Dendritic cell treated with granulocyte-macrophage colony-stimulating factor and Interleukin-4, amounts not matched to agents 40 ng/mL and 50 ng/mL, for 4 days (primary cell): ENCODE measurements around the gene ATRN.

Experiments
- H3K27ac Mint-ChIP-seq: one replicate; pipeline ENCODE4 v1.8.0; 2022; ENCODE audit warnings: mild to moderate bottlenecking, mixed read lengths
- H3K27me3 Mint-ChIP-seq: one replicate; pipeline ENCODE4 v1.8.0; 2022; ENCODE audit warnings: mild to moderate bottlenecking, mixed read lengths
- H3K36me3 Mint-ChIP-seq: one replicate; pipeline ENCODE4 v1.8.0; 2022; ENCODE audit warnings: low read depth, mixed read lengths
- H3K4me1 Mint-ChIP-seq: one replicate; pipeline ENCODE4 v1.8.0; 2022; ENCODE audit warnings: low read depth, mixed read lengths
- H3K4me3 Mint-ChIP-seq: one replicate; pipeline ENCODE4 v1.8.0; 2022; ENCODE audit warnings: mild to moderate bottlenecking, moderate library complexity, mixed read lengths
- H3K9me3 Mint-ChIP-seq: one replicate; pipeline ENCODE4 v1.8.0; 2022; ENCODE audit warnings: mixed read lengths
- intact Hi-C: fragments of 100-400 bp; cut with micrococcal nuclease; formaldehyde crosslinking; loops from one replicate; pipeline ENCODE4 v1.15.0; 2022

ATRN gene

DNA sequence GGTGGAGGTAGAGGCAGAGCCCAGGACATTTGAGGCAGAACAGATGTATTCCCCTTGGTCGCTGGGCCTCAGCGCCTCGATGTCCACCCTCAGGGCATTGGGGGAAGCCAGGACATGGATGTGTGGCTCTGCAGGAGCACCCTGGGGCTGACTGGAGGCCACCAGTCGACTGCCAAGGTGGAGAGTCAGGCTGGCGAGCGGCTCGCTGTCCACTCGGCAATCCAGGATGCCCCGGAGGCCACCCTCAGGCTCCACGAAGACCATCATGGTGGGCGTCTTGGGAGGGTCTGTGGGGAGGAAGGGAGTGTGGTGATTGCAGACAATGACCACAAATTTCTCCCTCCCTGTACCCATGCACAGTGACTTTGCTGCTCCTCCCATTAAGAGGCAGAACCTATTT, 219.2 kb downstream of the ATRN start:
- intact Hi-C loops = no loop called here
- no peak overlapping the region for H3K4me3 Mint-ChIP-seq
- no peak overlapping the region for H3K27ac Mint-ChIP-seq
- H3K36me3 Mint-ChIP-seq = peaks cover 76% of the 10 kb centered on the region
- H3K9me3 Mint-ChIP-seq = no peaks in the 10 kb centered on the region
- H3K27me3 Mint-ChIP-seq = peaks cover 22% of the 10 kb centered on the region
- peaks cover 18% of the 10 kb centered on the region for H3K4me1 Mint-ChIP-seq

DNA sequence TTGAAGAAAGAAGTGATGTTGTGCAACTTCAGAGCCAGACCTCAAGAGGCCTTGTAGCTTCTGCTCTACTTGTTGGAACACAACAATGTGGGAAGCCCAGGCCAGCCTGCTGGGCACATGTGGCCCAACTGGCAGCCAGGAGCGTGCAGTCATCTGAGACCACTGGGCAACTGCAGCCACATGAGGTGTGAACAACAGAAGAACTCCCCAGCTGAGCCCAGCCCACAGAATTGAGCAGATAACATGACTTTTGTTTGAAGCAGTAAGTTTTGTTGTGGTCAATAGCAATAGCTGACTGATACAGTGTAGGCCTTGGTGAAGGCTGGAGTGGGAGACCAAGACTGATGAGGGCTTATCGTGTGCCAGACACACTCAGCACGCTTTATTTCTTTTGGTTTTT, 219.6 kb downstream of the ATRN start:
- H3K27ac Mint-ChIP-seq = no peak overlapping the region
- intact Hi-C loops = no loop called here

DNA sequence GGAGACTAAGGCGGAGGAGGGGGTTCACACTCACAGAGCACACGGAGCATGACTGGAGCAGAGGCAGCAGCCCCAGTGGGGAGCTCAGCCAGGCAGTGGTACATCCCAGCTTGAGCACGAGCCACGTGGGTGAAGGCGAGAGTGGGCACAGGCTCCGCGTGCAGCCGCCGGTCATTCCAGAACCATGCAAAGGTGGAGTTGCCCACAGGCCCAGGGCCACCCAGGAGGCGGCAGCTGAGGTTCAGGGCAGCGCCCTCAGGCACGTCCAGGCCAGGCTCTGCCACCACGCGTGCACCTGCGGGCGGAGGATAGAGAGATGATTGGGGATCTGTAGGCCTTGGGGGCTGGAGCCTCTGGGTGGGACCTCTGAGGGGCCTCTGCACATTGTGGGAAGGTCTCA, 220.5 kb downstream of the ATRN start:
- Mint-ChIP-seq H3K4me3 (no peak overlapping the region), H3K4me1 (peaks cover 18% of the 10 kb centered on the region), H3K36me3 (peaks cover 89% of the 10 kb centered on the region), H3K27ac (no peak overlapping the region), H3K27me3 (peaks cover 11% of the 10 kb centered on the region), H3K9me3 (no peaks in the 10 kb centered on the region)
- intact Hi-C loops = no loop called here

More for the DNA sequence above, 219.6 kb downstream of the ATRN start:
- Mint-ChIP-seq H3K9me3 (no peaks in the 10 kb centered on the region), H3K27me3 (peaks cover 18% of the 10 kb centered on the region), H3K4me3 (no peak overlapping the region), H3K36me3 (peaks cover 80% of the 10 kb centered on the region), H3K4me1 (peaks cover 18% of the 10 kb centered on the region)

DNA sequence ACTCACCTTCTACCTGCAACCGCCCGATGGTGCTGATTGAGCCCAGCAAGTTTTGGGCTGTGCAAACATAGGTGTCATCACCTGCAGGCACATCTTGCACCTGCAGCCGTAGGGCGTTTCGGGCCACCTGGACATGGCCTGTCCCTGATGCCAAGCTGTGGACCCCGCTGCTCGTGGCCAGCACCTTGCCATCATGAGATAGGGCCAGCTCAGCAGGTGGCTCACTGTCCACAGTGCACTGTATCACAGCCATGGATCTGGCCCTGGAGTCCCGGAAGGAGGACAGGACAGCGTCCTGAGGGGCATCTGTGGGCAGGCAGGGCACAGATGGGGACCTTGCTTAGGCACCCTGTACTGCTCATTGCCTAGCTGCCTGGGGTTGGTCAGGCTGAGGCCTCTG, 221.1 kb downstream of the ATRN start:
- intact Hi-C loops = no loop called here
- H3K9me3 Mint-ChIP-seq = no peaks in the 10 kb centered on the region
- H3K27ac Mint-ChIP-seq = no peak overlapping the region
- H3K36me3 Mint-ChIP-seq = peaks cover 95% of the 10 kb centered on the region
- no peak overlapping the region for H3K4me3 Mint-ChIP-seq
- peaks cover 18% of the 10 kb centered on the region for H3K4me1 Mint-ChIP-seq
- peaks cover 6% of the 10 kb centered on the region for H3K27me3 Mint-ChIP-seq

DNA sequence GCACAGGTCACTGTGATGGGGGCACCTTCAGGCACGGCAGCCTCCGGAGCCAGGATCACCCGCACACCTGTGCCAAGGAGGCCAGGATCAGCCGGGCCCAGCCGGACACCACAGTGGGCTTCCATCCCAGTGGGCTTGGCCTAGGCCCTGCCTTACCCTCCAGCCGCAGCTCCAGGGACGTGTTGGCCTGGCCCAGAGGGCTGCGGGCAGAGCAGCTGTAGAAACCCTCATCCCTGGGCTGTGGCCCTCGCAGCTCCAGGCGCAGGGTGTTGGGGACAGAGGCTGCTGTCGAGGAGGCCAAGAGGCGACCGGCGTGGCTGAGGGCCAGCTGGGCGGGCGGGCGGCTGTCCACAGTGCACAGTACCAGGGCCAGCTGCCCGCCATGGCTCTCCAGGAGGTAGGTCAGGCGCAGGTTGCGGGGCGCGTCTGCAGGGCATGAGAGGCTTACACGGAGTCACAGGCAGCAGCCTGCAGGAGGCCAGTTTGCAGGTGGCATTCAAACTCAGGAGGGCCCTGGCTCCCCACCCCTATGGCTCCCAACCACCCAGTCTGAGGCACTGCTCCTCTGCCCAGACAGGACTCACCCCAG, 222.0 kb downstream of the ATRN start:
- peaks cover 2% of the 10 kb centered on the region for H3K27me3 Mint-ChIP-seq

DNA sequence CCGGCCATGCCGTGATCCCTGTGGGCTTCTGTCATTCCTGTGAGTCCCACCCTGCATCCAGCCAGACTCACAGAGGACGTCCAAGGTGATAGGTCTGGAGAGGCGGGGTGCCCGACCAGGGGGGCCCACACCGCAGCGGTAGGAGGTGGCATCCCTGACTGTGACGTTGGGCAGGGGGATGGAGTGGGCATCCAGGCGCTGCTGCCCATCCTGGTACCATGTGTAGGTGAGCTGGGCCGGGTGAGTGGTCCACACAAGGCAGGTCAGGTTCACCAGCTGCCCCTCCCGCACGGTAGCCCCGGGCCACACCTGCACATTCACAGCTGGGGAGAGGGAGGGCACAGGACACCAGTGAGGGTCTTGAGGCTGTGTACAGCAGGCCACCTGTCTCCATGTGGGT, 222.6 kb downstream of the ATRN start:
- H3K27ac Mint-ChIP-seq = no peak overlapping the region
- H3K27me3 Mint-ChIP-seq = peaks cover 1% of the 10 kb centered on the region
- H3K4me1 Mint-ChIP-seq = peaks cover 9% of the 10 kb centered on the region
- intact Hi-C loops = no loop called here
- no peaks in the 10 kb centered on the region for H3K9me3 Mint-ChIP-seq
- H3K36me3 Mint-ChIP-seq = peaks cover 100% of the 10 kb centered on the region
- H3K4me3 Mint-ChIP-seq = no peak overlapping the region

More for the DNA sequence above, 222.0 kb downstream of the ATRN start:
- peaks cover 100% of the 10 kb centered on the region for H3K36me3 Mint-ChIP-seq
- intact Hi-C loops = no loop called here
- H3K9me3 Mint-ChIP-seq = no peaks in the 10 kb centered on the region
- no peak overlapping the region for H3K4me3 Mint-ChIP-seq
- no peak overlapping the region for H3K27ac Mint-ChIP-seq
- peaks cover 15% of the 10 kb centered on the region for H3K4me1 Mint-ChIP-seq

DNA sequence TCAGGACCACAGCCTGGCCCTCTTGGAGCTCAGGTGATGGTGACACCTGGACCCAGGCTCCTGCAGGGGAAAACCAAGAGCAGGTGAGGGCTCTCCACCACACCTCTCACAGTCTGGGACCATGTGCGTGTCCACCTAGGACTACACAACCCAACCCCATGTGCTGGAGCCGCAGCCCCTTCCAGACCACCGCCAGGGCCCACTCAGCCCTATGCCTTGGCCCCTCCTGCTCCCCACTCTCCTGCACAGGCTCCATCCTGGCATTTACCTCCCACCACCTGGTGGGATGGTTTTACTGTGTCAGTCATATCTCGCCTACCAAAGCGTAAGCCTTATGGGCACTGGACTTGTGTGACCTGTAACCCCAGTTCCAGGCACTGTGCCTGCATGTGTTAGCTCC, 224.0 kb downstream of the ATRN start:
- Mint-ChIP-seq H3K27me3 (peaks cover 1% of the 10 kb centered on the region), H3K36me3 (peaks cover 100% of the 10 kb centered on the region), H3K9me3 (no peaks in the 10 kb centered on the region), H3K27ac (no peak overlapping the region), H3K4me3 (no peak overlapping the region), H3K4me1 (no peaks in the 10 kb centered on the region)
- intact Hi-C loops = no loop called here

DNA sequence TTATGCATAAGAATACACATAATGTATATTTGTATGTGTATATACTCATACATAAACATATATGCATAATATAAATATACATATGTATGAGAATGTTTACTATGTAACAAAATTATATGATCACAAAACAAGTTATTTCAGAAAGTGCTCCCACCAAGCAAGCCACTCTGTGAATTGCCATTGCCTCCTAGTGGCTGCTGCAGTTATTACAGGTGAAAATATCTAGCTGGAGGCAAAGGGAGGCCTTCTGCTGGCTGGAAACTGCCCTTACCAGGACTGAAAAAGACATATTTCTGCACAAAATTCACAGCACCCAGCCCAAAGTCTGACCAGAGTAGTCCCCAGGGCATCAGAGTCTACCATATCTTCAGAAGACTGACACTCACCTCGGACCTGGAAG, 225.4 kb downstream of the ATRN start:
- no peak overlapping the region for H3K27ac Mint-ChIP-seq
- H3K4me1 Mint-ChIP-seq = no peaks in the 10 kb centered on the region
- intact Hi-C loops = no loop called here
- H3K27me3 Mint-ChIP-seq = peaks cover 1% of the 10 kb centered on the region
- no peak overlapping the region for H3K4me3 Mint-ChIP-seq
- peaks cover 98% of the 10 kb centered on the region for H3K36me3 Mint-ChIP-seq
- H3K9me3 Mint-ChIP-seq = no peaks in the 10 kb centered on the region

DNA sequence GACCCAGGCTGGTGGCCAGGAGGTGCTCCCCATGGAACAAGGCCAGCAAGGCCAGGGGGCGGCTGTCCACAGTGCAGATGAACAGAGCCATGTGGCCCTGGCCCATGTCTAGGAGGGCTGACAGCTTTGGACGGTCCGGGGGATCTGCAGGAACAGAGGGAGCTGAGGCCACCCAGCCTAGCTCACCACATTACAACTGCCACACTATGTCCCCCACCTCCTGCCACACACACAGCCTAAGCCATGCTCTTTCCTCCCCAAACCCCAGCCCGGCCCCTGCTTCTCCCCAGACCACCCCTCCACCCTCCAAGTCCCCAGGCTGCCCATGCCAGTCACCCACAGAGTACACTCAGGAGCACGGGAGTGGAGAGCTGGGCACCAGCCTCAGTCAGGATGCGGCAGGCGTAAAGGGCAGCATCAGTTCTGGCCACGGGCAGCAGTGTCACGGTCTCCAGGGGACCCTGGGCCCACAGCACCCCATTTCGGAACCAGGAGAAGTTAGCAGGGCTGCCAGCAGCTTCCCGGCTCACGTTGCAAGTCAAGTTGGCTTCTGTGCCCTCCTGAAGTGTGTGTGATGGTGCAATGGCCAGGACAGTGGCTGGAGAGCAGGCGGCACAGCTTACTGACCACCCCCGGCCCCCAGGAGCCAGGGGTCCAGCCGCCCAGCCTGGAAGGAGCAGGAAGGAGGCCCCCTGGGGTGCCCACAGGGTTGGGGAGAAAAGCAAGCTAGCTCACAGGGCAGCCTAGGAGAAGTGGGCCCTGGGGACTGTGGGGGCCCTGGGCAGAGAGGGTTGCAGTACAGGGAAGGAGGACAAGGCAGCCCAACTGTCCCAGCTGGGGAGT, 226.1 kb downstream of the ATRN start:
- Mint-ChIP-seq H3K27ac (no peak overlapping the region), H3K27me3 (peaks cover 1% of the 10 kb centered on the region), H3K4me1 (no peaks in the 10 kb centered on the region), H3K36me3 (peaks cover 98% of the 10 kb centered on the region), H3K4me3 (no peak overlapping the region), H3K9me3 (no peaks in the 10 kb centered on the region)
- intact Hi-C loops = no loop called here

DNA sequence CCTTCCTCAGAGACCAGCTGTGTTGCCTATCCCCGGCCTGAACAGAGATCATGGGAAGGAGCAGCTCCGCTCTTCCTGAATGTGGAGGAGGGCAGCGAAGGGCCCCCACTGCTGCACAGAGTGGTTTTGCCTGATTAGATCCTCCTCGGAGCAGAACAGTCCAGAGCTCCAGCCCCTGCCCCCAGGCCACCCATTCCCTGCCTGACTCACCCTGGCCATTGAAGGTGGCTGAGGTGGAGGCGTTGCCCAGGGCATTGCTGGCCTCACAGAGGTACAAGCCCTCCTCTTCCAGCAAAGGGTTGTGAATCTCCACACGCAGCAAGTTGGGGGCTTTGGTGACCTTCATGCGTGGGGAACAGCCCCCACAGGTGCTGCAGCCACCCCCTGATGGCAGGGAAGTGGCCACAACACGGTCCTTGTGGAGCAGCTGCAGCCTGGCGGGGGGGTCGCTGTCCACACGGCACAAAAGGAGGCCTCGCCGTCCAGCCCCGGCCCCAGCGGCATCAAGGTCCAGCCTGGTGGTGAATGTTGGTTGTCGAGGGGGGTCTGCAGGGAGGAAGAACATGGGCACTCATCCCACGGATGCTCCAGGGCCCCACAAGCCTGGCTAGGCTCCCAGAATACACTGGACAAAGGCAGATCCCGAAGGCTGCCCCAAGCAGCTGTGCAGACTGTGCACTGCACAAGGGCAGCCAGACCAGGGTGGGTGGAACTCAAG, 226.9 kb downstream of the ATRN start:
- Mint-ChIP-seq H3K4me1 (no peaks in the 10 kb centered on the region), H3K27me3 (peaks cover 1% of the 10 kb centered on the region), H3K36me3 (peaks cover 98% of the 10 kb centered on the region), H3K9me3 (no peaks in the 10 kb centered on the region), H3K27ac (no peak overlapping the region), H3K4me3 (no peak overlapping the region)
- intact Hi-C loops = no loop called here

DNA sequence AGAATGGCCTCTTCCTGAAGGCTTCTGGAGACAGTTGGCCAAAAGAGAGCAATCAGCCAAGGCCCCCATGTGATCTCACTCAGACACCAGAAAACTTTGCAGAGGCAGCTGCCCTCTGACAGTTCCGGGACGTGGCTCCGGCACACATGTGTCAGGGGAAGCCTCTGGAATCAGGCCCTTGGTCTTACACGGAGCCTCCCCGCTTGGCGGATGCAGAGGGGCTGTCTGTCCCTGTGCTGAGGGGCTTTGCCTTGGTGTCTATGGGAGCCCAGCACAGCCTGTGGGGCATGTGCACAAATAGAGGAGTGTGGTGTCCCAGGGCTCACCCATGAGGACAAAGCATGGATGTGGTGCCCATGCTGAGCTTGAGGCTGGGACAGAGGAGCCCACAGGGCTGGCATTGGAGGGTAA, 227.8 kb downstream of the ATRN start:
- H3K4me1 Mint-ChIP-seq = no peaks in the 10 kb centered on the region
- intact Hi-C loops = no loop called here
- H3K36me3 Mint-ChIP-seq = peaks cover 98% of the 10 kb centered on the region
- H3K4me3 Mint-ChIP-seq = no peak overlapping the region
- H3K27ac Mint-ChIP-seq = no peak overlapping the region
- H3K27me3 Mint-ChIP-seq = peaks cover 1% of the 10 kb centered on the region
- H3K9me3 Mint-ChIP-seq = no peaks in the 10 kb centered on the region

DNA sequence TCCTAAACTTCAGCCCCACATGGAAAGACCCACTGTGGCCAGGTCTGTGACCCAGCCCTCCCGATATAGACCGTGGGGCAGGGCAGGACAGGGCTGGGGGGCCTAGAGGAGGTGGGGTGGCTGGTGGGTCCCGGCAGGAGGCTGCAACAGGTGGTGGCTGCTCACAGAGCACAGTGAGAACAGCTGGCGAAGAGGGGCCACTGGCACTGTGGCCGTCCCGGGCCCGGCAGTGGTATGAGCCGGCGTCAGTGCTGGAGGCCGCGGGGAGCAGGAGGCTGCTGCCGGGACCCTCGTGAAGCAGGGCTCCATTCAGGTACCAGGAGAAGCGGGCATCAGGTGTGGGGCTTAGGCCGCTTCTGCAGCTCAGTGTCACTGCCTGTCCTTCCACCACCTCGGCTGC, 228.2 kb downstream of the ATRN start:
- intact Hi-C loops = no loop called here
- no peaks in the 10 kb centered on the region for H3K9me3 Mint-ChIP-seq
- H3K36me3 Mint-ChIP-seq = peaks cover 98% of the 10 kb centered on the region
- H3K4me1 Mint-ChIP-seq = no peaks in the 10 kb centered on the region
- peaks cover 1% of the 10 kb centered on the region for H3K27me3 Mint-ChIP-seq
- no peak overlapping the region for H3K4me3 Mint-ChIP-seq
- no peak overlapping the region for H3K27ac Mint-ChIP-seq
